ENCODE data around the gene ATXN7.

ATXN7 gene

GRCh38 chr3:63900459-63900858, 36.8 kb downstream of the ATXN7 start:
- no peak overlapping the region for H3K4me3 ChIP-seq
- peaks cover 17% of the 10 kb centered on the region for H3K4me1 ChIP-seq
- no peak overlapping the region for H3K9ac ChIP-seq
- H4K20me1 ChIP-seq: peaks cover 61% of the 10 kb centered on the region
- H3K9me3 ChIP-seq: peaks cover 4% of the 10 kb centered on the region; the same call in 1 of the 2 replicates
- H3K4me2 ChIP-seq: no peak overlapping the region
- no peak overlapping the region for H3K27ac ChIP-seq
- TF ChIP-seq Cebpa-rat (IDR thresholded peaks at IDR 0.05): no peak
- H3K27me3 ChIP-seq: no peaks in the 10 kb centered on the region
- H3K36me3 ChIP-seq: peaks cover 63% of the 10 kb centered on the region

- peaks cover 4% of the 10 kb centered on the region; the same call in 1 of the 2 replicates for H3K9me3 ChIP-seq
- TF ChIP-seq Cebpa-rat (IDR thresholded peaks at IDR 0.05): no peak
Observed at GRCh38 chr3:63905731-63906620, 42.3 kb downstream of the ATXN7 start.

GRCh38 chr3:63908081-63908736, 44.5 kb downstream of the ATXN7 start:
- Histone ChIP-seq H3K4me1 (peaks cover 26% of the 10 kb centered on the region), H3K27ac (no peak overlapping the region), H4K20me1 (peaks cover 90% of the 10 kb centered on the region), H3K4me2 (no peak overlapping the region), H3K9ac (no peak overlapping the region), H3K27me3 (no peaks in the 10 kb centered on the region), H3K4me3 (no peak overlapping the region), H3K36me3 (peaks cover 32% of the 10 kb centered on the region), H3K9me3 (no peaks in the 10 kb centered on the region)
- TF ChIP-seq Cebpa-rat (IDR thresholded peaks at IDR 0.05): no peak

More at GRCh38 chr3:63905731-63906620, 42.3 kb downstream of the ATXN7 start:
- Histone ChIP-seq H3K4me1 (peaks cover 20% of the 10 kb centered on the region), H3K27me3 (no peaks in the 10 kb centered on the region), H3K27ac (no peak overlapping the region), H3K36me3 (peaks cover 46% of the 10 kb centered on the region), H3K4me3 (no peak overlapping the region), H3K9ac (no peak overlapping the region), H4K20me1 (peaks cover 94% of the 10 kb centered on the region), H3K4me2 (no peak overlapping the region)

DNA sequence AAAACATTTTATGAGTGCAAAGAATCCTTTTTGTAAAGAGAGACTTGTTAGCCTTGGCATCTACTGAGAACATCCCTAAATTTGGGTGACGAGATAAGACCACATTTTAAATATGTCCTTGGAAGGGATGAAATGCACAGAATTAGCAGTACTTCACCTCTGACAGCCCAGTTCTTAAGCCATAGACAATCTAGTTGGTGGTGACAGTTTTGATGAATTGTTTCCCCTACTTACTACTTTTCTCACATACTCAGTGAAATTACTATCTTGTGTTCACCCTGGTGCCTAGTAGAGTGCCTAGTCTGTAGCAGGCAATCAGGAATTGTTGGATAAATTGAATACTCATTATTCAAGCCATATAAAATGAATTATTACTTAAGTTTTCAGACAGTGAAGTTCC, 45.1 kb downstream of the ATXN7 start:
- H3K27me3 ChIP-seq: no peaks in the 10 kb centered on the region
- no peak overlapping the region for H3K9ac ChIP-seq
- H4K20me1 ChIP-seq: peaks cover 90% of the 10 kb centered on the region
- H3K27ac ChIP-seq: no peak overlapping the region
- TF ChIP-seq Cebpa-rat (IDR thresholded peaks at IDR 0.05): no peak
- H3K4me3 ChIP-seq: no peak overlapping the region
- peaks cover 32% of the 10 kb centered on the region for H3K4me1 ChIP-seq
- H3K9me3 ChIP-seq: no peaks in the 10 kb centered on the region
- H3K4me2 ChIP-seq: no peak overlapping the region
- H3K36me3 ChIP-seq: peaks cover 28% of the 10 kb centered on the region

DNA sequence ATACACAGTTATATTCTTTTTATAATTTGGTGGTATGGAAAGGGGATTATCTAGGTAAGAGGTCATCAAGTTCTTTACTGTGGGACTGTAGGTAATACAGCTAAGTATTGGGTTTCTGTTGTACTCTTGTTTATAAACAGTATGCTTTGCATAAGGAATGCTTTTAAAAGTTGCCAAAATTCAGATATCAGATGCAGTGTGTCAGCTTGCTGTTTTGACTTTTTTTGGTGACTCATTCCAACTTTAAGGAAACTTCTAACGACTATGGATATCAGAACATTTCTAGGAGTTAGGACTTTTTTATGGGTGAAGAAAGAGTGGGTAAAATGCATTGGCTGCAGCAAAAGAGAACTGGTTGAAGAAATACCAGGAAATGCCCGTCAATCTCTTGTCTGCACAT, 45.8 kb downstream of the ATXN7 start:
- H4K20me1 ChIP-seq: peaks cover 90% of the 10 kb centered on the region
- no peaks in the 10 kb centered on the region for H3K9me3 ChIP-seq
- H3K4me1 ChIP-seq: peaks cover 37% of the 10 kb centered on the region
- no peak overlapping the region for H3K9ac ChIP-seq
- peaks cover 21% of the 10 kb centered on the region for H3K36me3 ChIP-seq
- H3K27ac ChIP-seq: no peak overlapping the region
- no peak overlapping the region for H3K4me3 ChIP-seq
- H3K4me2 ChIP-seq: no peak overlapping the region; the same call in 1 of the 2 replicates
- no peak for TF ChIP-seq Cebpa-rat (IDR thresholded peaks at IDR 0.05)
- no peaks in the 10 kb centered on the region for H3K27me3 ChIP-seq

DNA sequence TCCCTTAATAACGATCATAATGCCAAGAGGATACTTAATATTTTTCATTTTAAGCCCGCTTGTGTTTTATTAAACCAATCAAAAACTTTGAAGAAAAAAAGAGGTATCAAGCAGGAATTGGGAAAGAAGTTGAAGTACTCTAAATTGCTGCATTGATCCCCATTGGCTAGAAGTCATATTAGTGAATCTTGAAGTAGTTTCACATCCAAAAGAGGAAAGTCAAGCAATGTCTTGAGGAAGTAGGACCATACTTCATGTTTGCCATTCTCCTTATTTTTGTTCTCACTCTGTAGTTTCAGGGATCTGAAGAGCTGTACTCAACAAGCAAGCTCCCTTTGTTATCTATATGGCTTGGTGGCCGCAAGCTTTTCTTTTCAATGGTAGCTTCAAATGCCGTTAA, 46.3 kb downstream of the ATXN7 start:
- H3K4me1 ChIP-seq: peaks cover 37% of the 10 kb centered on the region
- peak overlapping the region; percentile 96; the same call in 1 of the 2 replicates for H3K4me2 ChIP-seq
- H3K9me3 ChIP-seq: no peaks in the 10 kb centered on the region
- peaks cover 92% of the 10 kb centered on the region for H4K20me1 ChIP-seq
- no peak overlapping the region for H3K4me3 ChIP-seq
- peaks cover 21% of the 10 kb centered on the region for H3K36me3 ChIP-seq
- no peak for TF ChIP-seq Cebpa-rat (IDR thresholded peaks at IDR 0.05)
- no peaks in the 10 kb centered on the region for H3K27me3 ChIP-seq
- no peak overlapping the region for H3K9ac ChIP-seq
- no peak overlapping the region for H3K27ac ChIP-seq

DNA sequence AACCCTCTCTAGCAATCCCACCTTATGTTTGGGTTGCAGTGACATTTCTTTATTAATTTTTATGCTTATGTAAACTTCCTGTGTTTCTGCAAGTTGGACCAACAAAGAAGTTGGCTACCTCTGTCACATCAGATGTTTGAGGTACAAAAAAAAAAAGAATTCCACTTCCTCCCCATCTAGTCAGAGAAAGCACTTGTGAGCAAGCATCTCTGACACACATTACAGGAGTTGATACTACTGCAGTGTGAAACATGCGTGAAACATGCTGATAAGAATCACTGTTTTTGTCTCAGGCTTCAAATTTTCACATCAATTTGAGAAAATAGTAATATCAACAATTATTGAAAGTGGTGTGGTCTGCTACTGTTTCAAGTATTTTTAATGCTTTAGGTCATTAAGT, 47.2 kb downstream of the ATXN7 start:
- Histone ChIP-seq H3K4me1 (peaks cover 37% of the 10 kb centered on the region), H3K9ac (peak overlapping the region; percentile 94; the same call in 1 of the 2 replicates), H3K27me3 (no peaks in the 10 kb centered on the region), H4K20me1 (peaks cover 91% of the 10 kb centered on the region), H3K27ac (no peak overlapping the region), H3K4me2 (peak overlapping the region; percentile 96), H3K36me3 (peaks cover 24% of the 10 kb centered on the region), H3K9me3 (no peaks in the 10 kb centered on the region), H3K4me3 (peak overlapping the region; percentile 92; the same call in 1 of the 2 replicates)
- TF ChIP-seq Cebpa-rat (IDR thresholded peaks at IDR 0.05): no peak

GRCh38 chr3:63911509-63911872, 47.8 kb downstream of the ATXN7 start:
- peaks cover 24% of the 10 kb centered on the region for H3K36me3 ChIP-seq
- peaks cover 37% of the 10 kb centered on the region for H3K4me1 ChIP-seq
- no peaks in the 10 kb centered on the region for H3K9me3 ChIP-seq
- H3K27me3 ChIP-seq: no peaks in the 10 kb centered on the region
- H3K9ac ChIP-seq: peak overlapping the region; percentile 94
- no peak for TF ChIP-seq Cebpa-rat (IDR thresholded peaks at IDR 0.05)
- peak overlapping the region; percentile 92 for H3K4me3 ChIP-seq
- H3K4me2 ChIP-seq: peak overlapping the region; percentile 96
- H4K20me1 ChIP-seq: peaks cover 91% of the 10 kb centered on the region
- peak overlapping the region; percentile 93 for H3K27ac ChIP-seq

- no peaks in the 10 kb centered on the region for H3K27me3 ChIP-seq
- peak within 1 kb of the TSS; percentile 93 for H3K27ac ChIP-seq
- peak within 1 kb of the TSS; percentile 96 for H3K4me2 ChIP-seq
- H3K9ac ChIP-seq: peak within 1 kb of the TSS; percentile 94
- H3K4me1 ChIP-seq: peaks cover 37% of the 10 kb centered on the region
- TF ChIP-seq Cebpa-rat (IDR thresholded peaks at IDR 0.05): no peak
- peaks cover 26% of the 10 kb centered on the region for H3K36me3 ChIP-seq
- H3K9me3 ChIP-seq: no peaks in the 10 kb centered on the region
- peaks cover 91% of the 10 kb centered on the region for H4K20me1 ChIP-seq
- peak within 1 kb of the TSS; percentile 92 for H3K4me3 ChIP-seq
Observed at GRCh38 chr3:63911873-63912767, 48.5 kb downstream of the ATXN7 start, which contains the start of gene SCAANT1. SCAANT1 (minus strand) TSS chr3:63912383.
